HG03095 (cell line): ENCODE results near the gene AOPEP.

Experiments used
- ATAC-seq: cut with Tn5 transposase; IDR thresholded peaks from one replicate; pipeline ENCODE4 v1.9.1; 2021; ENCODE audit warnings: moderate library complexity; ENCODE audit not compliant: unreplicated experiment

Gene AOPEP

DNA sequence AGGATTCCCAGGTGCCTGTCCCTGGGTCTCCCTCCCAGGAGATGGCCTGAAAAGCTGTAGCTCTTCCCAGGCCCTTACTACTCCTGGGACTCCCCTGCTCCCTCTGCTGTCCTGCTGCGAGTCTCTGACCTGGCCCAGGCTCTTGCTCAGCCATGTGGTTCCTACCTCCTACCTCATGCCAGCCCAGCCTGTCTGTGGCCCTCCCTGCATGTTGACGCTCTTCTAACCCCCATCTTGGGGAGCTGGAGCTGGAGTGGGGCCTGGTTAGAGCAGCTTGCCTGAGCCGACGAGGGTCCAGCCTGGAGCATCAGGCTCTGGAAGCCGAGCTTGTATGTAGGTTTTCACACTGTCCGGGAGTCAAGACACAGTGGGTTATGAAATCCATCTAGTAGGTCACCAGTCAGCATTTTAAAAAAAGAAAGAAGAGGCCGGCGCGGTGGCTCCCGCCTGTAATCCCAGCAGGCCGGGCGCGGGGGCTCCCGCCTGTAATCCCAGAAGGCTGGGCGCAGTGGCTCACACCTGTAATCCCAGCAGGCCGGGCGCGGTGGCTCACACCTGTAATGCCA, 346.6 kb downstream of the AOPEP start:
- no peak for ATAC-seq

DNA sequence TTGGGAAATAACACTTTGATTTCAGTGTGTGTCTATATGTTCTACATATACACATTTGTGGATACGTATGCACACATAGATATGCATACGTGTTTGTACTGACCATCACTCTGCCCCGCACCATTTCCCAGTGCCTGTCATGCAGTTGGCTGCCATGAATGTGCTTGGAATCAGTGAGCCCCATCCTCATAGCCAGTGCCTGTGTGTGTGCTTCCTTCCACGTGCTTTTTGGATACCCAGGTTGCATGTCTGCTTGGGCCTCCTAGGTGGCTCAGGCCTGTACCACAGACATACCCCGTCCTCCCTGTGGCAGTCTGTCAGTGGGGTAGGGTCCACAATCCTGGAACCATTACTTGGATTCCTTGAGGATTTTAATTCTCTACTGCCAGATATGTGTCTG, 347.4 kb downstream of the AOPEP start:
- ATAC-seq = no peak

DNA sequence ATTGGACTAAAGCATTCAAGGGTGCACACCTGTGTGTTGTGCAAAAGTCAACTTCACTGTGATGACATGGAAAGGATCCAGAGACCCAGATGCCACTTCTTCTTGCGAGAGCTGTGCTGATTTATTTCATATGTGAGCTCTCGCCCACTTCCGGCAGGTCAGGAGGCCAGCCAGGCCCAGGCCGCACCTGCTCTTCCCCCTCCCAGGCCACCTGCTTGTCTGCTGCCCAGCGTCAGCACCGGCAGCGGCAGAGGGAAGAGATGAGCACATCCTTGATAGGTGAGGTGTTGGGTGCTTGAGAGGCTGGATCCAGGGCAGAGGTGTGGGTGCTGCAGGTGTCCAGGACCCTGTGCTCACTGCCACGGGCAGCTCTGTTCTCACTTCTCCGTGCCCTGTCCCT, 348.1 kb downstream of the AOPEP start:
- no peak for ATAC-seq

DNA sequence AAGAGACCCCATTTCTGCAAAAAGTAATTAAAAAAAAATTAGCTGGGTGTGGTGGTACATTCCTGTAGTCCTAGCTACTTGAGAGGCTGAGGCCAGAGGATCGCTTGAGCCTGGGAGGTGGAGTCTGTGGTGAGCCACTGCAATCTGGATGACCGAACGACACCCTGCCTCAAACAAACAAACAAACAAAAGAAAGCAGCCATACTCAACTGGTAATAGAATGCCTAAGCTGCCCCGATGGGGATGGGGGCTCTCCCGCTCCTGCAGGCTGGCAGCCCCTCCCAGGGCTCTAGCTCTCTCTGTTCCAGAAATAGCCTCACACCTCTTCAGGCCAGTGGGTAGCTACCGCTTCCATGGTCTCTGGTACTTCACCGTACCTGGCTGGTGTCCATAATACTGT, 349.2 kb downstream of the AOPEP start:
- no peak for ATAC-seq

DNA sequence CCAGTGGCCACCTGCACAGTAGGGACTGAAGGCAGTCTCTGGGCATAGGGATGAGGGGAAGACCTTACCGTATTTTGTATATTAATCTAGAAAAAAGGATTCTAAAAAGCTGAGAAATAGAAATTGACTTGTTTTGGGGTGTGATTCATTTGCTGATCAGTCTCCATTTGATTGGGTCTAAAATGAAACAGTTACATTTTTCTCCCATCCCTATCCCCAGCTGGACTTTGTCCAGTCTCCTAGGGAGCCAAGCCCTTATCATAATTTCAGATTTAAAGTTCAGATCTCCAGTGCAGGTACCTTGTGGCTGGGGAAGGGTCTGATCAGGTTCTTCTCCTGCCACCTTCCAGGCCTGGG, 350.2 kb downstream of the AOPEP start:
- ATAC-seq = no peak

DNA sequence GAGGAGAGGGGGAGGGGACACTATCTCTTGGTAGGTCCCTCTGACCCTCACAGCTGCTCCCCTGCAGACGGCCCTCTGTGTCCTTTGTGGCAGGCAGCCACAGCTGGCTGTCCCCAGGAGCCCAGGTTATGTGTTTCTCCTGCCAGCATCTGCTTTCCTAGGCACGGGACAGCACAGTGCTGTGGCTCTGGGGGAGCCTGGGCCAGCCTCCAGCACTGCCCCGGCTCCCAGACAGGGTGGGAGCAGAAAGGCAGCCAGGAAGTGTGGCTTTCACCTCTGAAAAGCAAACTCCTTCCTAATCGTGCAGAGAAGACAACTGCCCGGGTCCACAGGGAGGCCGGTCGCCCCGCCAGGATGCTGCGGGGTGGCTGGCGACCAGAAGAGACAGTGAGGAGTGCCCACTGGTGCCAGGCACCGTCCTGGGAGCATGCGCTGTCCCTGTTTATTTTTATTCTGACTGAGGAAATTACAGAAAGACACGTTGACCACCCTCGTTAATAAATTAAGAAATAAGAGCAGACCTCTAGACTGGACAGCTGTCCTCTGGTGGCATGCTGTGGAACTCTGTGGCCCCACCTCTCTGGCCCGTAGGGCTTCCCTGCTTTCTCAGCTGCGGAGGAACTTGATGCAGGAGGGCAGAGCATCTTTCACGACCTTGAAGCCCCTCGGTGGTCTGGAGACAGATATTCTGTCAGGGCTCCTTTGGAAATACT, 350.7 kb downstream of the AOPEP start:
- ATAC-seq = no peak

DNA sequence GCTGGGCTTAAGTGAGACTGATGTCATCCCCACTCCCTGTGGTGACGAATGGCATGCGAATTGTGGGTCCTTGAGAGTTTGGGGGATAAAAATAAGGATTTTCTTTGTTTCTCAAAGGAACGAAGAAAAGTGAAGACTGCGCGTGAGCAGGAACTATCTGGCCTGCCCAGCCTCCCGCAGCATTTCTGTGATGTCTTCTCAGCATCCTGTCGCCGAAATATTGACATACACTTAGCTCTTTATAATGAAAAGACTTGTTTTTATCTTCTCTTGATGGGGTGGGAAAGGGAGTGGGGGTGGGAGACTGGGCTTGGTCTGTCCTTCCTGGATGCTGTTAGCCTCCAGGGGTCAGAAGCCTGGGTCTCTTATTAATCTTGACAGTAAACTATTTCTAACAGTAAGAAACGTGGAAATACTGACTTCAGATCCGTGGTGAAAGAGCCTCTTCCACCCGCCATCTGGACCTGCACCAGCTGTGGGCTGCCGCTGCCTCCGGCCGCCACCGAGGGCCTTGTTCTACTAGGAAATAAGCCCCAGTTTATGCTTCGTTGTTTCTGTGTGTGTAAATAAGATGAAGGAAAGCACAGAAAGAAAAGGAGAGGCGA, 351.4 kb downstream of the AOPEP start:
- no peak for ATAC-seq

DNA sequence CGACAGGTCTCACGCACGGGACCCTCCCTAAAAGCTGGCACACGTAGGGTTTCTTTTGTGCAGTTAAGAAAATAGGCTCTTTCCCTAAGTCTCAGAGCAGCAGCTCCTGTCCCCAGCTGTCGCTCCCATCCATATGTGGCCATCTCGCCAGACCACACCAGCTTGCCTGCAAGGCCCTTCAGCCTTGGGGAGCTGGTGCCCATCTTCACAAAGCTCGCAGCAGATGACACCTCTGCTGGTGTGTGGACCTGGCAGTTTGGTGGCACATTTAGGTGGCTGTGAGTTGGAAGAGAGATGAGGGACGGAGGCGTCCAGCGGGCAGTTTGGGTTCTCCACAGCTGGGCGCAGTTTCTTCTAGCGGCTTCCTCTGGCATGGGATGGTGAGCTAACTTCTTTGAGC, 352.0 kb downstream of the AOPEP start:
- no peak for ATAC-seq

DNA sequence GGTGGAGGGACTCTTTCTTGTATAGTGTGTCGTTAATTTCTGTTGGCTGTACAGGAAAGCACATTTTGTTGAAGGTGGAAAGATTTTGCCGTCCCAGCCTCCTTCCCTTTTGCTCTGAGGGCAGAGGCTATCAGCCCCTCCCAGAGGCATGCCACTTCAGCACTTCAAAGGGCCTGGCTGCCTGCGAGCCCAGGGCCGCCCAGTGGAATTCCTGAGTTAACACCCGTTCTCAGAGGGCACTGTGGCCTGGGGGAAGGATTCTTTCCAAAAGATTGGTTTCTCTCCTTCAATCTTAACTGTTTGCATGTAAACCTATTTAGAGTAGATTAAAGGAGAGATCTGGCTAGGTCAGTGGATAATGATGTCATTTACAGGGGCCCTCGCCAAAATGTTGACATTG, 352.4 kb downstream of the AOPEP start:
- no peak for ATAC-seq

DNA sequence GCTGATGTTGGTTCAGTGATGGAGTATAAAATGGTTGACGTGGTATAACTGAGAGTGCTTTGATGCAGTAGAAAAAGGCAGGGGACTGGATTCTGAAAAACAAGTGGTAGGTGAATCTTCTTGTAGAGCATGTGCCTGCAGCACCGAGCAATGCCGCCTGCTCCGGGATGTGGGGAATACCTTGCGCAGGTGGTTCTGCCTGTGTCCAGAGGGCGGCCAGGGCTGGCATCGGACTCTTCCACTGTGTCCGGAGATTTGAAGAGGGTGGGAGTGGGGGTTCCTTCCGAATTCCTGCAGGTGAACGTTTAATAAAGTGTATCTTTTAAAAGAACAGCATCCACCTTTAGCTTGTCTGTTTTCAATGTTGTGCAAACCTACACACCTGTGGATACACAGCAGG, 353.0 kb downstream of the AOPEP start:
- no peak for ATAC-seq

DNA sequence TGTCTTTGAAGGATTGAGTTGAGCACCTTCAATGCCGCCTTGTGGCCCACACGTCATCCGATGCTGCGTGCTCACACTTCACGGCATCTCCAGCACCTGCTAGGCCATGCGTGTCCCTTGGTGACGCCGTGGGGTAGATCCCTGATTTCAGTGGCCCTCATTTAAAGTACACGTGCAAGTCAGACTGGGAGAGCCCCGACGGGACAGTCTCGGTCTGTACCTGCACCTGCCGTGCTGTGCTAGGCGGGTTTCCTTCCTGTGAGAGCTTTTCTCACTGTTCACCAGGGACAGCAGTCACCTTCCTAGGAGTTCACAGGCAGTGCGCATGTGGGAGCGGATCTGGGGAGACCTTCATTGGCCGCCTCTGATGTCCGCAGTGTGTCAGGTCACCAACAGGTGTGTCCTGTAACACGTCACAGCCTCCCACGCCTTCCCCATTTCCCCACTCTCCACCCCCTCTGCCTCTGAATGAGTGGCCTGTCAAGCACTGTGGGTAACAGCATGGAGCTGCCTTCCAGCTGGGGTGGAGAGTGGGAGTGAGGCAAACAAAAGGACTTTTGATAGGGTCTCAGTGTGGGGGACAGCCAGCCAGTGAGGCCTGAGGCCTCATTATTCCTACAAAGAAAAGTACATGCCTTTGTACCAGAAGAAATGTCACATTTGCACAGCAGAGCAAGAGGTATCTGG, 354.6 kb downstream of the AOPEP start:
- no peak for ATAC-seq

DNA sequence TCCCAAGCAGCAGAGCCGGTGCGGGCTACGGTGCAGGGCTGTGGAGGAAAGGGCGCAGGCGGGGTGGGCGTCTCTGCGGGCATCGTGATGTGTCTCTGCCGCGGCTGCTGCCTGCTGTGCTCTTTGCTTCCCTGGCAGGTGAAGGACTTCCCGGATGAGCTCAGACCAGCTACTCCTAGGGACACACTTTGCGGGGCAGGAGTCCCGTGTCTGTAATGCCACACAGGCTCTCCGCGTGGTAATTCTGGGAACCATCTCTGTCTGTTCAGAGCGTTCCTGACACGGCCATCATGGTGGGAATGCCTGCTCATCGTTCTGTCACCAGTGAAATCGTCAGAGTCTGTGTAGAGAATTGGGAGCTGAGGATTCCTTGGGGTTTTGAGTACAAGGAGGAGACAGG, 355.5 kb downstream of the AOPEP start:
- no peak for ATAC-seq

DNA sequence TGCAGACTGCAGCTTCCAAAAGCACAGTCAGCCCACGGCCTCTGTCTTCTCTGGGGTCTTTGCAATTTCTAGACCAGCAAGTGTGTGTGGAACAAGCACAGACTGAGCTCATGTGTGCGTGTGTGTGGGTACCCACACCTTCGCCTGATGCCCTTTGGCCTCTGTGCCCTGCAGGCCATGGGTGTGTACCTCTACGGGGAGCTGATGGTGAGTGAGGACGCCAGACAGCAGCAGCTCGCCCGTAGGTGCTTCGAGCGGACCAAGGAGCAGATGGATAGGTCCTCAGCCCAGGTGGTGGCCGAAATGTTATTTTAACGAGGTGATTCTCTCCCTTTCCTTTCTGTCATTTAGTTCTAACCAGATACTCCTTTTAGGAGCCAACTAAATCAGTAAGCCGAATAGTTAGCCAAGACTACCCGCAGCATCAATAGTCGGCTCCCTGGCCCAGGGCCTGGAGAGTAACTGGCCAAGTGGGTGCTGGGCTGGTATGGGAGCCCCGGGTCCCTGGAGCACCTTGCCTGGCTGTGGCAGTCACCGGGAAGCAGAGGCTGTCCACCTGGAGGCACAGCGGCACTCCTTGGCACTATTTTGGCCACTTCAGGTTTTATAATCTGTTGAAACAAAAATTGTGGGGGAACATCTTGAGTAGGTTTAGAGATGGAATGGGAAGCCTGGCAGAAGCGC, 356.0 kb downstream of the AOPEP start:
- no peak for ATAC-seq

DNA sequence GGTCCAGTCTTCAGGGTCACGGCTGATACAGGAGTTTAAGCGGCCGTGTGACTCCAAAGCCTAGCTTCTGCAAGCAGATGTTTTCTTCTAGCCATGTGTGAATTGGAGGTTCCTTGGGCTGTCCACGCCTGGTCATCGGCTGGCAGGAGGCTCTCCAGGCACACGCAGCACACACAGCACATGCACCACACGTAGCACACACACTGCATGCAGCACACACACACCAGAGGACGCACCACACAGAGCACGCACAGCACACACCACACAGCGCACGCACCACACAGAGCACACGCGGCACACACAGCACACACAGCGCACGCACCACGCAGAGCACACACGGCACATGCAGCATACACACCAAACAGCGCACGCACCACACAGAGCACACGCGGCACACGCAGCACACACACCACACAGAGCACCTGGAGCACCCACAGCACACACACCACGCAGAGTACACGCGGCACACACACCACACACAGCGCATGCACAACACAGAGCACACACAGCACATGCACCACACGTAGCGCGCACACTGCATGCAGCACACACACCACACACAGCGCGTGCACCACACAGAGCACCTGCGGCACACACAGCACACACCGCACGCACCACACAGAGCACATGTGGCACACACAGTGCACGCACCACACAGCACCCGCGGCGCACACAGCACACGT, 356.7 kb downstream of the AOPEP start:
- ATAC-seq = no peak

DNA sequence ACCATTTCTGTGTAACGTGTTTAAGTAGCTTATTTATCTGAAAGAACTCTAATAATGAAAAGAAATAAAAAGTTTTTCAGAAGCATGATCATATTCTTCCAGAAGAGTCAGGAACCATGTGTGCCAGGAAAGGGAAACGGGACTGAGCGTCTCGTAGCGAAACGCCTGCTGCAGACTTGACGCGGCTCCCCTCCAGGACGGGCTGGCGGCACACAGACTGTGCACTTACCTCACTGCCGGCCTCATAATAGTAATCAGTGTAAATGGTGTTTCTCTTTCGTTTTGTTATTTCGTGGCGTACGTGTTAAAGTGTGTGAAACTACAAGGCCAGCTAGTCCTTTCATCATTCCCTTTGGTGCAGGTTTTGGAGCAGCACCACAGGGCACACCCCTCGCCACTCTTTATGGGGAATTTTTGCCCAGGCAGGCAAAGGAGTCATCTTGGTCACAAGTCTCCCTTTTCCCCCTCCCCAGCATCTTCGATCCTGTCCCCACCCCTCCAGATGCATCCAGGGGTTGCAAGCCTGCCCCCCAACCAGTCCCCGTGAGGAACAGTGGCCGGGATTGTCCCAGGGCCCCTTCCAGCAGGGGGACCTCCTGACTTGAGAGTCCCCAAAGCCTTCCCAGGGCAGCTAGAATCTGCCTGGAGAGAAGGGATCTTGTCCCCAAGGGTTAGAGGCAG, 357.9 kb downstream of the AOPEP start:
- ATAC-seq = no peak

DNA sequence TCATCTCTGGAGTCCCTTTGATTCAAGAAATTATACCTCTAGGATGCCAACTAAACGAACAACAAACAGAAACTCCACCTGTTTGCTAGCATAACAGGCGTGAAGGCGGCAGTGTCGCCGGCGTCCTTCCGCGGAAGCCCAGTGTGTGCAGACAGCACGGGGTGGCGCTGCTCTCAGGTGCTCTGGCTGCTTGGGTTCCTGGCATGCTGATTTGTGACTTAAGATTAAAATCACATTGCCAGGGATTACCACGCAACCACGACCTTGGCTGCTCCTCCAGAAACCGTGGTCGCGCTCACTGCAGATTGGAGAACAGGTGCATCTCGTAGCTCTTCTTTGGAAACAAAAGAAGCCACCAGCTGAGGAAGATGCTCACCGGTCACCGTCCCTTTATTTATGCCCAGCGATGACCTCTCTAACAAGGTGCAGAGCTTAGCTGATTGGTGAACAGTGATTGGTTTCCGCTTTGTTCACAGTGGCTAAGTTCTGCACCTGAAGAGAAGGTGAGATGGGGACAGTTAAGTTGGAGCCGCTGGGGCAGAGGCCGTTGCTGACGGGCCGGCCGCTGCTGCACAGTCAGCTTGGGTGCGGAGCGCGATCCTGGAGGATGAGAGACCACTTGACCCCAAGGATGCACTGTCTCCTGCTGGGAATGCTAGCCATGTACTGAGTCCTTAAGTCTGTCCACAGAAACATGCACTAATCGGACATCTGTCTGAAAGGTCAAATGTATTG, 358.7 kb downstream of the AOPEP start:
- no peak for ATAC-seq

DNA sequence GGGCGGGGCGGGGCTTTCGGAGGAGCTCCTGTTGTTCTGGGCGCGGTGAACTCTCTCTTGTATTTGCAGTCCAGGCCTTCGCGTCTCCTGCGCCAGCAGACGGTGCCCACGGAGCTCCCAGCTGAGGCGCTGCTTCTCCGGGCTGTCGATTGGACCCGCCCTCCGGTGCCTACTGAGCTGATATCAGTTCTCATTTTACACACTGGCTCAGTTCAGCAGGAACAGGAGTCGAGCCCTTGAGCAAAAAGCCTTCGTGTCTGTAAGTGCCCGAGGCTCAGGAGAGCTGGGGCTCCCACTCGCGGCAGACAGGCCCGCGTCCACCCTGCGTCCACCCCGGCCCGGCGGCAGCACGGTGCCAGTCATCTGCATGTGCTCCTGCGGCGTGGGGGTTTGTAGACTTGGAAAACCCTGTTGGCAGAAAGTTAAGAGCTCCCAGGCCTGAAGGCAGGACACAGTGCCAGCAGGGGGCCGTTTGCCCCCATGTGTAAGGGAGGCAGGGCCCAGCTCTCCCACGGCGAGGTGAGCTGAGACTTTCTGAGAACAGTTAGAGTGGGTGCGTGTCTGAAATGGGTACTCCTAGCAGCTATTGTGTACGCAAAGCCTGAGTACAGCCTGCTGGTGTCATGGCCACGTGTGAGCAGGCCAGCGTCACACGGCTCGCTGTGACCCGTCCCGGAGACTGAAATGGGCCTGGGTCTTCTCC, 359.5 kb downstream of the AOPEP start:
- ATAC-seq = no peak

DNA sequence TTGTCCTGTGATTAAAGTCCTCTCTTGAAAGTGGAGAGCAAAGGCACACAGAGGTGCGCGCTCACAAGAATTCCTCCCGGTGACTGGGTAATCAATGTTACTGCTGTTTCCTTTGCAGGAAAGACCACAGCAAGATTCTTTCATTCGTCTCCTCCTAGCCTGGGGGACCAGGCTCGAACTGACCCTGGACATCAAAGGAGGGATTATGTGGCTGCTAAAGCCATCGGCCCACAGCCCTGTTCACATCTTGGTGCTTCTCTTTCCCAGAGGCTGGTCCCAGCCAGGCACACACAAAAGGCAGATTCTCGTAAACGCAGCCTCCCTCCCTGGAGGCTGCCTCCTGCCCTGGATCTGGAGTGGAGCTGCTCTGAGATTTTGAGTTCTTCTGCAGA, 360.1 kb downstream of the AOPEP start:
- no peak for ATAC-seq

DNA sequence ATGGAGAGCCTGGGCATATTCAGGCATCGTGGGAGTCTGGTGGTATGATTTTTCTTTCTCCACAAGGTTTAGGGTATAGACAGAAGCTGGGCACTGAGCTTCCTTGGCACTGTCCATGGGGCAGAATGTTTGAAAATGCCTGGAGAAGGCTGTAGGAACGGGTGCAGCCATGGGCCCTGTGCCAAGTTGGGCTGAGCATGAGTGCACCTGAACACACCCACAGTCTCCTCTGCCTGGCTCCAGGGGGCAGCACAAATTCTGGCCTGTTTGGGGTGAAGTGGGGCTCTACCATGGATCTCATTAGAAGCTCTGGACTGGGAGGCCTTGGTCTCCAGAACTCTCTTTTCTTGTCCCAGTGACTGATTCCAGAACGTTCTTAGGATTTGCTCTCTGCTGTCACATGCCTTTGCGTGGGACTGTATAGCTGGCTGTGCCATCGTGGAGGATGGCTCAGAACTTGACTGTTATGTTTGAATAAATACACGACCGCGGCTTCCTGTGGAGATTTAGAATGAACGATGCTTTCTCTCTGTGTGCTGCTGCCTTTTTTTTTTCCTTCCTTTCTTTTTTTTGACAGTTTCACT, 361.3 kb downstream of the AOPEP start:
- ATAC-seq = no peak
